ENCODE measurements around the gene DHDH. TPM values are rescaled to one million over a fixed set of nuclear protein-coding genes. Genes with fewer than 3 reads are reported as not detected.

The DHDH gene
- total and polyA plus RNA-seq, 2 of the 13 experiments (the other 11 are each of a cell fraction or from before 2014, with no cell fraction given), result 0.13 to 0.91 TPM

GRCh38 chr19:48954595-48955307, 21.3 kb downstream of the DHDH start, which contains the start of gene BAX (continued):
- TF ChIP-seq, protein P1, sequence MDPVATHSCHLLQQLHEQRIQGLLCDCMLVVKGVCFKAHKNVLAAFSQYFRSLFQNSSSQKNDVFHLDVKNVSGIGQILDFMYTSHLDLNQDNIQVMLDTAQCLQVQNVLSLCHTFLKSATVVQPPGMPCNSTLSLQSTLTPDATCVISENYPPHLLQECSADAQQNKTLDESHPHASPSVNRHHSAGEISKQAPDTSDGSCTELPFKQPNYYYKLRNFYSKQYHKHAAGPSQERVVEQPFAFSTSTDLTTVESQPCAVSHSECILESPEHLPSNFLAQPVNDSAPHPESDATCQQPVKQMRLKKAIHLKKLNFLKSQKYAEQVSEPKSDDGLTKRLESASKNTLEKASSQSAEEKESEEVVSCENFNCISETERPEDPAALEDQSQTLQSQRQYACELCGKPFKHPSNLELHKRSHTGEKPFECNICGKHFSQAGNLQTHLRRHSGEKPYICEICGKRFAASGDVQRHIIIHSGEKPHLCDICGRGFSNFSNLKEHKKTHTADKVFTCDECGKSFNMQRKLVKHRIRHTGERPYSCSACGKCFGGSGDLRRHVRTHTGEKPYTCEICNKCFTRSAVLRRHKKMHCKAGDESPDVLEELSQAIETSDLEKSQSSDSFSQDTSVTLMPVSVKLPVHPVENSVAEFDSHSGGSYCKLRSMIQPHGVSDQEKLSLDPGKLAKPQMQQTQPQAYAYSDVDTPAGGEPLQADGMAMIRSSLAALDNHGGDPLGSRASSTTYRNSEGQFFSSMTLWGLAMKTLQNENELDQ (CRISPR knock-in tag; IDR thresholded peaks at IDR 0.05; ENCODE audit: borderline replicate concordance), result no peak
- no peak; the same call in 1 of the 2 replicates for TF ChIP-seq ZNF256 (CRISPR knock-in tag; conservative IDR thresholded peaks at IDR 0.05)
- peak; percentile 20; the same call in 1 of the 2 replicates for TF ChIP-seq PPARG (CRISPR knock-in tag; conservative IDR thresholded peaks at IDR 0.05)
- TF ChIP-seq PITX1 (CRISPR knock-in tag; IDR thresholded peaks at IDR 0.05), result no peak
- TF ChIP-seq PAXIP1 (CRISPR knock-in tag; conservative IDR thresholded peaks at IDR 0.05), result peak; percentile 53
- TF ChIP-seq ASH2L (IDR thresholded peaks at IDR 0.05; ENCODE audit: insufficient read length, low read depth, low read length), result no peak
- no peak for TF ChIP-seq RFX1 (IDR thresholded peaks at IDR 0.05)
- TF ChIP-seq ZSCAN31 (CRISPR knock-in tag; IDR thresholded peaks at IDR 0.05; ENCODE audit: low read depth), result no peak
- no peak for TF ChIP-seq ELF4 (CRISPR knock-in tag; IDR thresholded peaks at IDR 0.05; ENCODE audit: borderline replicate concordance)
- TF ChIP-seq ZNF225 (CRISPR knock-in tag; IDR thresholded peaks at IDR 0.05), result no peak
- no peak for TF ChIP-seq CEBPG (CRISPR knock-in tag; IDR thresholded peaks at IDR 0.05)
- TF ChIP-seq NFRKB (IDR thresholded peaks at IDR 0.05), result no peak
- no peak for TF ChIP-seq ZNF292 (CRISPR knock-in tag; IDR thresholded peaks at IDR 0.05; ENCODE audit: borderline replicate concordance, low read depth)
- TF ChIP-seq DPF2 (CRISPR knock-in tag; IDR thresholded peaks at IDR 0.05; ENCODE audit: borderline replicate concordance, low read depth), result 0 out of 2 replicates have a peak, but pooled peaks have one; percentile 21
- TF ChIP-seq, protein P2, sequence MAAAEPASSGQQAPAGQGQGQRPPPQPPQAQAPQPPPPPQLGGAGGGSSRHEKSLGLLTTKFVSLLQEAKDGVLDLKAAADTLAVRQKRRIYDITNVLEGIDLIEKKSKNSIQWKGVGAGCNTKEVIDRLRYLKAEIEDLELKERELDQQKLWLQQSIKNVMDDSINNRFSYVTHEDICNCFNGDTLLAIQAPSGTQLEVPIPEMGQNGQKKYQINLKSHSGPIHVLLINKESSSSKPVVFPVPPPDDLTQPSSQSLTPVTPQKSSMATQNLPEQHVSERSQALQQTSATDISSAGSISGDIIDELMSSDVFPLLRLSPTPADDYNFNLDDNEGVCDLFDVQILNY (CRISPR knock-in tag; conservative IDR thresholded peaks at IDR 0.05), result 0 out of 2 replicates have a peak, but pooled peaks have one; percentile 44
- no peak; the same call in 1 of the 2 replicates for TF ChIP-seq MYPOP (CRISPR knock-in tag; IDR thresholded peaks at IDR 0.05)
- TF ChIP-seq ZNF350 (CRISPR knock-in tag; IDR thresholded peaks at IDR 0.05; ENCODE audit: borderline replicate concordance, low read depth), result no peak; the same call in none of the 2 replicates
- TF ChIP-seq ZNF569 (CRISPR knock-in tag; IDR thresholded peaks at IDR 0.05; ENCODE audit: borderline replicate concordance), result no peak
- no peak for TF ChIP-seq SMC3 (IDR thresholded peaks at IDR 0.05; ENCODE audit: low read length)
- 0 out of 2 replicates have a peak, but pooled peaks have one; percentile 38 for TF ChIP-seq MEF2D (CRISPR knock-in tag; IDR thresholded peaks at IDR 0.05)
- no peak for TF ChIP-seq ZFP1 (CRISPR knock-in tag; IDR thresholded peaks at IDR 0.05)
- TF ChIP-seq ZFP36 (IDR thresholded peaks at IDR 0.05; ENCODE audit: borderline replicate concordance, low read depth, low read length, partially characterized antibody), result no peak
- 0 out of 2 replicates have a peak, but pooled peaks have one; percentile 67 for TF ChIP-seq ZFP36L1 (CRISPR knock-in tag; IDR thresholded peaks at IDR 0.05)
